AG04450 (cell line): ENCODE measurements around the gene RASGRF1. TPM values are rescaled to one million over a fixed set of nuclear protein-coding genes. Genes with fewer than 3 reads are reported as not detected.

Experiments used
- CTCF ChIA-PET: fragments of 300-600, 350-600 bp; formaldehyde crosslinking; extraction: SDS; loops from one replicate; lab custom pipeline; 2022; ENCODE audit warnings: antibody characterized with exemption, inconsistent platforms; lab: Charles Lee
- POLR2A ChIA-PET: fragments of 350-600 bp; formaldehyde crosslinking; extraction: SDS; loops from one replicate; lab custom pipeline; 2021; ENCODE audit warnings: antibody characterized with exemption, inconsistent platforms; lab: Yijun Ruan, JAX
- DNase-seq: peaks from one replicate; pipeline ENCODE4 v3.0.0-alpha.2; 2011; ENCODE audit warnings: low read depth, low spot score
- H3K27ac ChIP-seq: one replicate; pipeline ENCODE4 v1.5.1; 2012; ENCODE audit warnings: low read depth, low read length, control low read depth
- H3K27me3 ChIP-seq: one replicate; pipeline ENCODE4 v1.6.0; 2012; ENCODE audit warnings: low read length; ENCODE audit not compliant: control insufficient read depth, insufficient read depth
- H3K4me3 ChIP-seq: 2 replicates; pipeline ENCODE4 v1.5.1; 2011; ENCODE audit warnings: mild to moderate bottlenecking, low read depth, low read length, control low read depth
- H3K9me3 ChIP-seq: 2 replicates; pipeline ENCODE4 v1.5.1; 2012; ENCODE audit warnings: low read length; ENCODE audit not compliant: control insufficient read depth, insufficient read depth
- polyA plus RNA-seq: library from polyadenylated mRNA; depleted of rRNA; stranded (reverse); fragments of >200 nt; gene quantifications from 2 replicates; pipeline ENCODE4 v1.2.3, GENCODE V29; 2011
- TF ChIP-seq, protein P1 (sequence below): IDR thresholded peaks from 2 replicates; pipeline ENCODE4 v1.5.1; 2011; ENCODE audit warnings: low read depth, low read length, control low read depth, inconsistent platforms

The RASGRF1 gene
- polyA plus RNA-seq, 1 experiment = 0.25 TPM

DNA sequence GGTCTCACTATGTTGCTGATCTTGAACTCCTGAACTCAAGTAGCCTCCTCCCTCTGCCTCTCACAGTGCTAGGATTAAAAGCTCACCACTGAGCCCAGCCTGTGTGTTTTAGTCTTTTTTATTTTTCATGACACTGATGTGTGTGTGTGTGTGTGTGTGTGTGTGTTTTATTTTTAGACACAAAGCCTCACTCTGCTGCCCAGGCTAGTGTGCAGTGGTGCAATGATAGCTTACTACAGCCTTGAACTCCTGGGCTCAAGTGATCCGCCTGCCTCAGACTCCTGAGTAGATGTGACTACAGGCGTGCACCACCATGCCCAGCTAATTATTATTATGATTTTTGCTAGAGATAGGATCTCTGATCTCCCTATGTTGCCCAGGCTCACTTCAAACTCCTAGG, 122.5 kb downstream of the RASGRF1 start:
- Histone ChIP-seq H3K27ac (no peak overlapping the region), H3K4me3 (no peak overlapping the region), H3K27me3 (peaks cover 5% of the 10 kb centered on the region), H3K9me3 (no peaks in the 10 kb centered on the region)
- no peak for DNase-seq
- ChIA-PET CTCF (interaction anchor here (0.8 to 1.9 kb wide), 3 partner anchors 11 to 17 kb away, joined by 4 to 13 read pairs (median 4); no protein-coding TSS in a partner anchor), POLR2A (no interaction called here)
- TF ChIP-seq, protein P1, sequence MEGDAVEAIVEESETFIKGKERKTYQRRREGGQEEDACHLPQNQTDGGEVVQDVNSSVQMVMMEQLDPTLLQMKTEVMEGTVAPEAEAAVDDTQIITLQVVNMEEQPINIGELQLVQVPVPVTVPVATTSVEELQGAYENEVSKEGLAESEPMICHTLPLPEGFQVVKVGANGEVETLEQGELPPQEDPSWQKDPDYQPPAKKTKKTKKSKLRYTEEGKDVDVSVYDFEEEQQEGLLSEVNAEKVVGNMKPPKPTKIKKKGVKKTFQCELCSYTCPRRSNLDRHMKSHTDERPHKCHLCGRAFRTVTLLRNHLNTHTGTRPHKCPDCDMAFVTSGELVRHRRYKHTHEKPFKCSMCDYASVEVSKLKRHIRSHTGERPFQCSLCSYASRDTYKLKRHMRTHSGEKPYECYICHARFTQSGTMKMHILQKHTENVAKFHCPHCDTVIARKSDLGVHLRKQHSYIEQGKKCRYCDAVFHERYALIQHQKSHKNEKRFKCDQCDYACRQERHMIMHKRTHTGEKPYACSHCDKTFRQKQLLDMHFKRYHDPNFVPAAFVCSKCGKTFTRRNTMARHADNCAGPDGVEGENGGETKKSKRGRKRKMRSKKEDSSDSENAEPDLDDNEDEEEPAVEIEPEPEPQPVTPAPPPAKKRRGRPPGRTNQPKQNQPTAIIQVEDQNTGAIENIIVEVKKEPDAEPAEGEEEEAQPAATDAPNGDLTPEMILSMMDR = no peak

DNA sequence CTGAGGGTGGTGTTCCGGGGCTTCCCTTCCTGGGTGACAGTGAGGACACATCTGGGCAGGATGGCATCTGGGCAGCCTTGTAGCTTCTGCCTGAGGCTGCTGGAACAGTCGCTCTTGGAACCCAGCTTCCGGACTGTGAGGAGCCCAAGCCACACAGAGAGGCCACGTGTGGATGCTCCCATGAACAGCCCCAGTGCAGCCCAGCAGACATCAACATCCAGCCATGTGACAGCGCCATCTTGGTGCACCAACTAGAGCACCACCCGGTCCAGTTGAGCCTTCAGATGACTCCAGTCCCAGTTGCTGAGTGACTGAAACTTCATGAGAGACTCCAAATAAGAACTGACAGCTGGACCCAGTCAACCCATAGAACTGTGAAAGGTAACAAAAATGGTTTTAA, 130.3 kb downstream of the RASGRF1 start:
- ChIA-PET CTCF (interaction anchor here (1.0 to 1.6 kb wide), 2 partner anchors 47 to 224 kb away, joined by 4 read pairs; no protein-coding TSS in a partner anchor), POLR2A (no interaction called here)
- H3K4me3 ChIP-seq = no peak overlapping the region
- TF ChIP-seq, protein P1 = no peak
- peaks cover 8% of the 10 kb centered on the region for H3K27me3 ChIP-seq
- DNase-seq = no peak
- no peak overlapping the region for H3K27ac ChIP-seq
- peaks cover 5% of the 10 kb centered on the region for H3K9me3 ChIP-seq

DNA sequence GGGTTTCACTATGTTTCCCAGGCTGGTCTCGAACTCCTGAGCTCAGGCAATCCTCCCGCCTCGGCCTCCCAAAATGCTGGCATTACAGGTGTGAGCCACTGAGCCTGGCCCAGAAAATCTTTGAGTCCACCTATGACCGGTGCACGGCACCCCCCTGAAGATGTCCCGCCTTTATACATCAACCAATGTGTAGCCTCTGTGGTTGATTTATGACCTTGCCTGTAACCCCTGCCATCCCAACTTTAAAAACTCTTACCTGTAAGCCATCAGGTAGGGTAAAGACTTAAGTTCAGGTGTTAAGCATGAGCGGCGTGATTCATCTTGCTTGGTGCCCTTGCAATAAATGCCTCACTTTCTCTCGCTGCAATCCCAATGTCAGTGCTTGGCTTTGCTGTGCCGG, 131.2 kb downstream of the RASGRF1 start:
- ChIA-PET CTCF (interaction anchor here (0.7 kb wide), 1 partner anchor 10 kb away, joined by 3 read pairs; no protein-coding TSS in a partner anchor), POLR2A (no interaction called here)
- Histone ChIP-seq H3K9me3 (peaks cover 5% of the 10 kb centered on the region), H3K27me3 (peaks cover 11% of the 10 kb centered on the region), H3K27ac (no peak overlapping the region), H3K4me3 (no peak overlapping the region)
- TF ChIP-seq, protein P1 = no peak
- DNase-seq = no peak

DNA sequence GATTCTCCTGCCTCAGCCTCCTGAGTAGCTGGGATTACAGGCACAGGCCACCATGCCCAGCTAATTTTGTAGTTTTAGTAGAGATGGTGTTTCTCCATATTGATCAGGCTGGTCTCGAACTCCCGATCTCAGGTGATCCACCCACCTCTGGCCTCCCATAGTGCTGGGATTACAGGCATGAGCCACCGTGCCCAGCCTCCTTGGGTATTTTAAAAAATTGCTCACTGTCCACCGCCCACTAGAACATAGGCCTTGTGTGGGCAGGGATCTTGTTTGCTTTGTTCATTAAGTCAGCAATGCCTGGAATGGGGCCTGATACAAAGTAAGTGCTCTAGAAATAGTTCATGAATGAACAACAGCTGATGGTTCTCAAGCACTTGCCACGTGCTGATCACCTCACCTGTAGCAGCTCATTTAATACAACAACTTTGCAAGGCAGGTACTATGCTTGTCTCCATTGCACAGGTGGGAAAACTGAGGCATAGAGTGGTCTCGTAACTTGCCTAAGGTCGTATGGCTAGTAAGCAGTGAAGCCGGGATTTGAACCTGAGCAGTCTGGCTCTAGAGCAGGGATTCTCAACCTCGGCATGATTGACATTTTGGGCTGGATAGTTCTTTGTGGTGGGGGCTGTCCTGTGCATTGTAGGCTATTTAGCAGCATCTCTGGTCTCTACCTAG, 133.0 kb downstream of the RASGRF1 start:
- no peak for DNase-seq
- POLR2A ChIA-PET = no interaction called here
- H3K9me3 ChIP-seq = peaks cover 5% of the 10 kb centered on the region
- H3K27me3 ChIP-seq = peaks cover 11% of the 10 kb centered on the region
- no peak overlapping the region for H3K4me3 ChIP-seq
- CTCF ChIA-PET = interaction anchor here (1.5 kb wide), 1 partner anchor 22 kb away, joined by 5 read pairs; no protein-coding TSS in a partner anchor
- TF ChIP-seq, protein P1 = no peak
- no peak overlapping the region for H3K27ac ChIP-seq

DNA sequence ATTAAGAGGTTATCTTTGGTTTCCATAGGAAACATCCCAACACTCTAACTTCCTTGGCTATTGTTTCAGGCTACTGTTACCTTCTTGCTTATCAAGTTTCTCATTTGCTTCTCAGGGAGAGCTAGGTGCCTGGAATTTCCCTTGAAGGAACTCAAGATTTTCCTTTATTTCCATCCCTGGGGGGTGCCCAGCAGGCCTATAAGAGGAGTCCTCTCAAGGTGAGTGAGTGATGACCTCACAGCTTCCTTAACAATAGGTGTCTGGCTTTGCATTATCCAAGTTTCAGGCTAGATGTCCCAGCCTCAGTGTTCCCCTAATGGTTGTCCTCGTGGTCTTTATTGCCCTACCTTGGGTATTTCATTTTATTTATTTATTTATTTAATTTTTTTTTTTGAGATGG, 133.6 kb downstream of the RASGRF1 start:
- no peak for DNase-seq
- Histone ChIP-seq H3K27me3 (peaks cover 11% of the 10 kb centered on the region), H3K9me3 (peaks cover 5% of the 10 kb centered on the region), H3K27ac (no peak overlapping the region), H3K4me3 (no peak overlapping the region)
- TF ChIP-seq, protein P1 = no peak
- ChIA-PET CTCF (interaction anchor here (1.5 kb wide), 1 partner anchor 22 kb away, joined by 5 read pairs; no protein-coding TSS in a partner anchor), POLR2A (no interaction called here)
